GM12873 (cell line): ENCODE measurements around the gene TIMM44.
A peak's percentile ranks its signal among the peaks of the same experiment; 100 is the strongest.

Experiments used
- TF ChIP-seq, protein P1 (sequence below): IDR thresholded peaks from 2 replicates; pipeline ENCODE4 v1.5.1; 2012; ENCODE audit warnings: low read depth, mild to moderate bottlenecking, moderate library complexity, low read length, control low read depth; ENCODE audit not compliant: insufficient read depth; ENCODE audit errors: missing control alignments

Gene TIMM44

DNA sequence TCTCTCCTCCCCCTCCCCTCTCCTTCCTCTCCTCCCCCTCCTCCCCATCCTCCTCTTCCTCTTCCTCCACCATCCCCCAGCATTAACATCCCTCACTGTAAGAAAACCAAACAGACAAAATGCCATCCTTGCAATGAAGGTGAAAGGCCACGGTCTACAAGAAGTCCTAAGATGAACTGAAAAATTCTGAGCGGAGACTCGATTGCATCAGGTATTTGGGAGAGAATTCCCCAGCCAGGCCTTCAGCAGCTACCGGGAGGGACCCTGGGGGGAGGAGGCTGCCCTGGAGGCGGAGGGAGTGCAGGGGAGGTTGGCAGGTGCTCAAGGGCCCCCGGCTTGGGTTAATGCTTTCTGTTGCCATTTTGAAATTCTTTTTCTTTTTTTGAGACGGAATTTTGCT lies 10.1 kb upstream of the TIMM44 start:
- TF ChIP-seq, protein P1, sequence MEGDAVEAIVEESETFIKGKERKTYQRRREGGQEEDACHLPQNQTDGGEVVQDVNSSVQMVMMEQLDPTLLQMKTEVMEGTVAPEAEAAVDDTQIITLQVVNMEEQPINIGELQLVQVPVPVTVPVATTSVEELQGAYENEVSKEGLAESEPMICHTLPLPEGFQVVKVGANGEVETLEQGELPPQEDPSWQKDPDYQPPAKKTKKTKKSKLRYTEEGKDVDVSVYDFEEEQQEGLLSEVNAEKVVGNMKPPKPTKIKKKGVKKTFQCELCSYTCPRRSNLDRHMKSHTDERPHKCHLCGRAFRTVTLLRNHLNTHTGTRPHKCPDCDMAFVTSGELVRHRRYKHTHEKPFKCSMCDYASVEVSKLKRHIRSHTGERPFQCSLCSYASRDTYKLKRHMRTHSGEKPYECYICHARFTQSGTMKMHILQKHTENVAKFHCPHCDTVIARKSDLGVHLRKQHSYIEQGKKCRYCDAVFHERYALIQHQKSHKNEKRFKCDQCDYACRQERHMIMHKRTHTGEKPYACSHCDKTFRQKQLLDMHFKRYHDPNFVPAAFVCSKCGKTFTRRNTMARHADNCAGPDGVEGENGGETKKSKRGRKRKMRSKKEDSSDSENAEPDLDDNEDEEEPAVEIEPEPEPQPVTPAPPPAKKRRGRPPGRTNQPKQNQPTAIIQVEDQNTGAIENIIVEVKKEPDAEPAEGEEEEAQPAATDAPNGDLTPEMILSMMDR = no peak

DNA sequence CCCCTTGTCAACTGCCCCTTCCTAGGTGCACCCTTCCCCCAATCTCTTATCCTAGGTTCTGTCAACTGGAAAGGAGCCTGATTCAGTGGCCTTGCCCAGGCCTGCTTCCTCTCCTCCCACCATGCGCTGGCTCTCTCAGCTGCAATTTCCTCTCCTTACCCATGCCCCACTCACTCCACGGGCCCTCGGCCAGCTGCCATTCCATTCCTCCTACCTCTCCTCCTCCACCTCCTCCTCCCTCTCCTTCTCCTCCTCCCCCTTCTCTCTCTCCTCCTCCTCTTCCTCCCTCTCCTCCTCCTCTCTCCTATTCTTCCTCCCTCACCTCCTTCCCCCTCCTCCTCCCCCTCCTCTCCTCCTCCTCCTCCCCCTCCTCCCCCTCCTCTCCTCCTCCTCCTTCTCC lies 9.6 kb upstream of the TIMM44 start:
- TF ChIP-seq, protein P1 = no peak

DNA sequence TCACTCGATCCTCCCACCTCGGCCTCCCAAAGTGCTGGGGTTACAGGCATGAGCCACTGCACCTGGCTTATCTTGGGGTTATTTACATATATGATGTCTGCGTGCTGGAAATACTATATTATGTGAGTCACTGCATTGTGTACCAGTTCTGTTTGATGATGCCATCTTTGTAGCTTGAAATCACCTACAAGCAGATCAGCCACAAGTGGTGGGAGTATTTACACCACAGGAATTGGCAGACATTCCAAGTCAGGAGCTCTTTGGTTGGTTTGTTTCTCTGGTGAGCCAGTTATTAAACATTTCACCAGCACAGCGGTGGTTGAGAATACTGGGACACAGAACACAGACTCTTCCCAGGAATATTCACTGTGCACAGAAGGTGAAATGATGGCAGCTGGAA lies 4.5 kb upstream of the TIMM44 start:
- TF ChIP-seq, protein P1 = no peak

DNA sequence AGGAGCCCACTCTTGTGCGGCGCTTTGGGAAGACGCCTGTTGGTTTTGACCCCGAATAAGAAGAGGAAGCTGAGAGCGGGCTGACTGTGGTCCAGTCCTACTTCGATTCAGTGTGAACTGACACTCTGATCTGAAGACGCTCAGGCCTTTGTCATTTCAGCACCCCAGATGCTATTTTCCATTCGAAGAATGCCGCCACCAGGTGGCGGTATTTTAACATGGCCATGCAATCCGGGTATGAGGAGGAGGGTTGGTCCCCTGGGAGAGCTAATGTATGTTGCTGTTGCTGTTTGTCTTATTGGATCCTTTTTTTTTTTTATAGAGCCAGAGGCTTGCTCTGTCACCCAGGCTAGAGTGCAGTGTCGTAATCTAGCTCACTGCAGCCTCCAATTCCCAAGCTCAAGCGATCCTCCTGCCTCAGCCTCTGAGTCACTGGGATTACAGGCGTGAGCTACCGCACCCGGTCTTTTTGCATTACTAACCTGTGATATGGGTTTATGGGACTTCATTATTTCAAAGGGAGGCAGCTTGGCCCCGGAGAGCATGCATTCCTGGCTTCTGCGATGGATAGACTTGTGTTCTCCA lies 803 bp upstream of the TIMM44 start:
- TF ChIP-seq, protein P1 = peak; percentile 79

DNA sequence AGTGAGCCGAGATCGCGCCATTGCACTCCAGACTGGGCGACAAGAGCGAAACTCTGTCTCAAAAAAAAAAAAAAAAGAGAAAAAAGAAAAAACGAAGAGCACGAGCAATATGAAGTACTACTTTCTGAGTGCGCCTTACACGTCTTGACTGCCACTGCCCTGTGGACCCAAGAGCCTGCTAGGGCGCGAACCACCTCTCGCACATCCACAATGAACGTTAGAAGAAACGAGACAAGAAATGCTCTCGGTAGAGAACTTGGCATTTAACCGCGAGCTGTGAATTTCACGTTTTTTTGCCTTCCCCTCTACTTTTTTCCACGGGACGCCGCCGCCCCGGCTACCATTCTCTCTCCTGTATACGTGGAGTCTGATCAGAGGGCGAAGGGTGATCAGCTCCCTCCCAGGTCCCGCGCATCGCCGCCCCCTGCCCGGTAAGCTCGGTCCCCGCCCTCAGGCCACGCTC lies 454 bp downstream of the TIMM44 start:
- TF ChIP-seq, protein P1 = no peak

DNA sequence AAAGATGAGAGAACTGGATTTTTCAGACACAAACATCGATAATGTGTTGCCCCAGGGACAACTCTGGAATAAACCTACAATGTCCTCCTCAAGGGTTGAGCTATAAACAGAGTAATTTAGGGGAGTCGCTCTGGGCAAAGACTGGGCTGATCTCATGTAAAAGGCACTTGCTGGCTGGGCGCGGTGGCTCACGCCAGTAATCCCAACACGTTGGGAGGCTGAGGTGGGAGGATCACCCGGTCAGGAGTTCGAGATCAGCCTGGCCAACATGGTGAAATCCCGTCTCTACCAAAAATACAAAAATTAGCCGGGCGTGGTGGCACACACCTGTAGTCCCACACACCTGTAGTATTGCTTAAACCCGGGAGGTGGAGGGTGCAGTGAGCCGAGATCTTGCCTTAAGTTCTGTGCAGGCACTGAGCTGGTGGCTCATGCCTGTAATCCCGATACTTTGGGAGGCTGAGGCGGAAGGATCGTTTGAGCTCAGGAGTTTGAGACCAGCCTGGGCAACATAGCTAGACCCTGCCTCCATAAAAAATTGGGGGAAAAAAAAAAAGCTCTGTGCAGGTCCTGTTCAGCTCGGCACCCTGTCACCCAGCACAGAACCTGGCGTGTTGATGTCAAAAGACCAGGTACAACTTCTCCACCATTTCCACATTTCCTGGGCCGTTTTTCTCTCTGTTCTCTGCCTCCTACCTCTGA lies 1.4 kb downstream of the TIMM44 start:
- TF ChIP-seq, protein P1 = no peak

DNA sequence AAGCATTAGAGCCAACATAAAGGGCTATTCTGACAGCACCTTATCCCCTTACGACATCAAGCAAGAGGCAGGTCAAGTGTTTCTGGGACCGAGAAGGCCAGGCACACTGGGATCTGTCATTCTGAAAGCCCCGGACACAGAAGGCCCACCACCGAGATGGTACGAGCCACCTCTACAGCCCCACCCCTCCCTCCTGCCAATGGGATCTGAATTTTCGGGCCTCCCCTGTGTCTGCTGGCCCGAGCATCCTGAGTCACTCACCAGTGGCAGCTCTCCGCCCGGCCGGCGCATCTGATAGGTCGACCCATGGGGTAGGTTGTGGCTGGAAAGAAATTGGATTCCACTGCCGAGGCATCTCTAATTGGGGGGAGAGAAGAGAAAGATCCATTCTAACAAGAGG lies 2.6 kb downstream of the TIMM44 start:
- TF ChIP-seq, protein P1 = no peak
